Neuronal stem cell (in vitro differentiated cells): Measurements from ENCODE around the gene ZNF346.

ENCODE experiments used
- DNase-seq: peaks from one replicate; pipeline ENCODE4 v3.0.0-alpha.2; 2013; ENCODE audit warnings: low spot score
- H2AFZ ChIP-seq: one replicate; pipeline ENCODE4 v1.6.1; 2013; ENCODE audit warnings: mild to moderate bottlenecking, low read length, inconsistent platforms
- H2AK5ac ChIP-seq: 2 replicates; pipeline ENCODE4 v1.6.1; 2013; ENCODE audit warnings: low read depth, mild to moderate bottlenecking, inconsistent platforms, low read length, moderate library complexity, mixed read lengths
- H2BK120ac ChIP-seq: 2 replicates; pipeline ENCODE4 v1.6.1; 2013; ENCODE audit warnings: low read depth, mild to moderate bottlenecking, inconsistent platforms, low read length, moderate library complexity, mixed read lengths
- H2BK12ac ChIP-seq: one replicate; pipeline ENCODE4 v1.6.1; 2013; ENCODE audit warnings: low read length, inconsistent platforms
- H2BK15ac ChIP-seq: 2 replicates; pipeline ENCODE4 v1.6.1; 2013; ENCODE audit warnings: mild to moderate bottlenecking, low read length, inconsistent platforms, mixed read lengths
- H2BK5ac ChIP-seq: one replicate; pipeline ENCODE4 v1.6.1; 2013; ENCODE audit warnings: inconsistent platforms, mild to moderate bottlenecking, low read length, moderate library complexity
- H3K14ac ChIP-seq: one replicate; pipeline ENCODE4 v1.6.1; 2013; ENCODE audit warnings: low read length, inconsistent platforms
- H3K18ac ChIP-seq: 2 replicates; pipeline ENCODE4 v1.6.1; 2013; ENCODE audit warnings: low read length, inconsistent platforms
- H3K23ac ChIP-seq: 2 replicates; pipeline ENCODE4 v1.6.1; 2013; ENCODE audit warnings: low read depth, mild to moderate bottlenecking, mixed read lengths, low read length, inconsistent platforms; ENCODE audit not compliant: poor library complexity
- H3K27ac ChIP-seq: replicated peaks from 3 replicates; pipeline ENCODE4 v1.5.1; 2013; ENCODE audit warnings: low read length, inconsistent platforms
- H3K27me3 ChIP-seq, 3 experiments: 2 replicates each; pipeline ENCODE4 v1.6.1; 2013; ENCODE audit warnings: low read length in 3 of 3, mild to moderate bottlenecking in 2 of 3, inconsistent platforms in 1 of 3, low read depth in 1 of 3, mixed read lengths in 1 of 3, moderate library complexity in 1 of 3; ENCODE audit not compliant: control insufficient read depth in 3 of 3, insufficient read depth in 3 of 3
- H3K36me3 ChIP-seq, 2 donors: replicated peaks in 1 of 2; 2 replicates each; pipeline ENCODE4 v1.6.1; 2013; ENCODE audit warnings: low read length in 2 of 2; ENCODE audit not compliant: control insufficient read depth in 2 of 2, insufficient read depth in 2 of 2
- H3K4ac ChIP-seq: 2 replicates; pipeline ENCODE4 v1.6.1; 2013; ENCODE audit warnings: inconsistent platforms, mild to moderate bottlenecking, low read length, moderate library complexity
- H3K4me1 ChIP-seq, 2 donors: 1 replicate in 1 of 2; 2 replicates in 1 of 2; pipeline ENCODE4 v1.6.1; 2013; ENCODE audit warnings: low read length in 2 of 2, low read depth in 1 of 2; ENCODE audit not compliant: control insufficient read depth in 2 of 2, insufficient read depth in 1 of 2
- H3K4me2 ChIP-seq: one replicate; pipeline ENCODE4 v1.6.1; 2013; ENCODE audit warnings: mild to moderate bottlenecking, low read length, inconsistent platforms; ENCODE audit not compliant: insufficient read depth, poor library complexity, severe bottlenecking
- H3K4me3 ChIP-seq, 2 donors: 2 replicates each; pipeline ENCODE4 v1.5.1; 2013; ENCODE audit warnings: low read length in 2 of 2, mild to moderate bottlenecking in 2 of 2, inconsistent platforms in 1 of 2, moderate library complexity in 1 of 2
- H3K79me1 ChIP-seq: one replicate; pipeline ENCODE4 v1.6.1; 2013; ENCODE audit warnings: low read depth, mild to moderate bottlenecking, inconsistent platforms, low read length, moderate library complexity
- H3K9ac ChIP-seq: one replicate; pipeline ENCODE4 v1.6.1; 2013; ENCODE audit warnings: mild to moderate bottlenecking, low read depth, low read length, inconsistent platforms; ENCODE audit not compliant: poor library complexity
- H3K9me3 ChIP-seq, 2 donors: replicated peaks in 1 of 2; 2 replicates each; pipeline versions ENCODE3 to v1.6.1; 2013; ENCODE audit warnings: low read length in 2 of 2, mild to moderate bottlenecking in 2 of 2, inconsistent platforms in 1 of 2, low read depth in 1 of 2, mixed read lengths in 1 of 2, moderate library complexity in 1 of 2; ENCODE audit not compliant: control insufficient read depth in 2 of 2, insufficient read depth in 1 of 2
- H4K8ac ChIP-seq: one replicate; pipeline ENCODE4 v1.6.1; 2013; ENCODE audit warnings: low read depth, mild to moderate bottlenecking, inconsistent platforms, low read length, moderate library complexity
- H4K91ac ChIP-seq: one replicate; pipeline ENCODE4 v1.6.1; 2013; ENCODE audit warnings: low read length, low read depth, mild to moderate bottlenecking, inconsistent platforms; ENCODE audit not compliant: poor library complexity
- WGBS, 2 donors: extraction: QIAGEN DNeasy Blood & Tissue Kit; methylation state at CpG; one replicate each; pipeline ENCODE4 v1.1.7; 2013; ENCODE audit warnings: missing lambda C conversion rate in 2 of 2, mixed read lengths in 1 of 2; ENCODE audit not compliant: insufficient read length in 2 of 2, insufficient replicate concordance in 1 of 2; ENCODE audit errors: extremely low coverage in 2 of 2; 5-methylcytosine and 5-hydroxymethylcytosine counted together

Gene ZNF346

GRCh38 chr5:177087398-177088005, 65.0 kb downstream of the ZNF346 start:
- Histone ChIP-seq H3K9ac (peak overlapping the region; percentile 30), H3K4me2 (peak overlapping the region; percentile 67), H4K91ac (no peak overlapping the region), H4K8ac (no peak overlapping the region), H2AFZ (peak overlapping the region; percentile 85), H2BK12ac (peak overlapping the region; percentile 16), H3K4me3 (peak overlapping the region in 1 of 2 donors; percentile 88), H3K79me1 (peaks cover 2% of the 10 kb centered on the region), H2AK5ac (peak overlapping the region; percentile 95), H2BK15ac (no peak overlapping the region), H2BK5ac (no peak overlapping the region), H3K4ac (no peak overlapping the region), H3K36me3 (peaks cover 0 to 10% of the 10 kb centered on the region in 2 donors), H3K14ac (peak overlapping the region; percentile 90), H3K27me3 (peaks cover 0 to 60% (median 6%) of the 10 kb centered on the region in 3 experiments), H3K4me1 (peaks cover 4 to 16% of the 10 kb centered on the region in 2 donors), H3K9me3 (no peaks in the 10 kb centered on the region), H3K23ac (peak overlapping the region; percentile 99), H3K27ac (no peak overlapping the region), H3K18ac (peak overlapping the region; percentile 93), H2BK120ac (peak overlapping the region; percentile 74)
- WGBS, 2 donors = no CpG with 5 or more reads among the region's 23 CpGs
- DNase-seq = peak; percentile 36

DNA sequence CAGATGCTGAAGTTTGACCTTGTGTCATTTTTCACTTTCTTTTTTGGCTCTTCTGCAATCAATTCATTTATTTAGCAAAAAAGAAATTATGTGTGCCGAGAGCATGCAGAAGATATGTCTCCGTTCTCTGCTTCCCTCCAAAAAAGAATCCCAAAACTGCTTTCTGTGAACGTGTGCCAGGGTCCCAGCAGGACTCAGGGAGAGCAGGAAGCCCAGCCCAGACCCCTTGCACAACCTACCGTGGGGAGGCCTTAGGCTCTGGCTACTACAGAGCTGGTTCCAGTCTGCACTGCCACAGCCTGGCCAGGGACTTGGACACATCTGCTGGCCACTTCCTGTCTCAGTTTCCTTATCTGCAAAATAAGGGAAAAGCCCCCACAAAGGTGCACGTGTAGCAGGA, 66.6 kb downstream of the ZNF346 start:
- no peak overlapping the region for H2BK12ac ChIP-seq
- no peak for DNase-seq
- H3K4me3 ChIP-seq = no peak overlapping the region
- H3K36me3 ChIP-seq = peaks cover 0 to 14% of the 10 kb centered on the region in 2 donors
- H3K79me1 ChIP-seq = peaks cover 2% of the 10 kb centered on the region
- H3K27ac ChIP-seq = no peak overlapping the region
- no peak overlapping the region for H3K4me2 ChIP-seq
- no peaks in the 10 kb centered on the region for H3K9me3 ChIP-seq
- H2BK120ac ChIP-seq = no peak overlapping the region
- no peak overlapping the region for H4K91ac ChIP-seq
- H3K4ac ChIP-seq = no peak overlapping the region
- H3K4me1 ChIP-seq = peaks cover 4 to 16% of the 10 kb centered on the region in 2 donors
- H3K27me3 ChIP-seq = peaks cover 0 to 63% (median 6%) of the 10 kb centered on the region in 3 experiments
- no CpG with 5 or more reads among the region's 5 CpGs for WGBS, 2 donors
- H3K9ac ChIP-seq = no peak overlapping the region
- H3K23ac ChIP-seq = peak overlapping the region; percentile 50
- H2BK15ac ChIP-seq = no peak overlapping the region
- H2AFZ ChIP-seq = no peak overlapping the region
- peak overlapping the region; percentile 11 for H3K18ac ChIP-seq
- no peak overlapping the region for H2BK5ac ChIP-seq
- no peak overlapping the region for H4K8ac ChIP-seq
- H2AK5ac ChIP-seq = no peak overlapping the region
- no peak overlapping the region for H3K14ac ChIP-seq

DNA sequence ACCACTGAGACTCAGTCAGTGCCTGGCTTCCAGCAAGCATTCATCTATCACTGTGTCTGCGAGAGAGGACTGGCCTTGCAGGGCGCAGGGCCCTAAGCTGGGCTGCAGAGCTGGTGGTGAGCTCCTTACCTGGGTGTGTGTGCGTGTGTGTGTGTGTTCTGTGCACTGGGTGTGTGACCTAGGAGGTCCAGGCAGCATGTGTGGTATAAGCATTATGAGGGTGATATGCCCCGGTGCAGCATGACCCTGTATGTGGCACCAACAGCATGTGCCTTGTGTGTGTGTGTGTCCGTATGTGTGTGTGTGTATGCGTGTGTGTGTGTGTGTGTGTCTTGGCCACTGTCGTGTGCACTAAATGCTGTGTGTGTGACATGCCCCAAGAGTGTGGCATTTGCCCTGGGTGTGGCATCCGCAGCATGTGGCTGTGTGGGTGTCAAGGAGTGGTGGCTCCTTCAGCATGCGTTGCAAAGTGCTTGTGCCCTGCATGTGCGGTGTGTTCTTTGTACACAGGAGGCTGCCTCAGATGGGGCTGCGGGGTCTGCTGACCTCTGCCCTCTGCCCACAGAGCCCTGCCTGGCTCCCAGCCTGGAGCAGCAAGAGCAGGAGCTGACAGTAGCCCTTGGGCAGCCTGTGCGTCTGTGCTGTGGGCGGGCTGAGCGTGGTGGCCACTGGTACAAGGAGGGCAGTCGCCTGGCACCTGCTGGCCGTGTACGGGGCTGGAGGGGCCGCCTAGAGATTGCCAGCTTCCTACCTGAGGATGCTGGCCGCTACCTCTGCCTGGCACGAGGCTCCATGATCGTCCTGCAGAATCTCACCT, 67.5 kb downstream of the ZNF346 start:
- Histone ChIP-seq H3K36me3 (peaks cover 0 to 14% of the 10 kb centered on the region in 2 donors), H3K9ac (peak overlapping the region; percentile 45), H2BK12ac (no peak overlapping the region), H3K79me1 (peaks cover 2% of the 10 kb centered on the region), H4K91ac (peak overlapping the region; percentile 60), H2BK15ac (no peak overlapping the region), H3K23ac (peak overlapping the region; percentile 89), H3K4me1 (peaks cover 7 to 23% of the 10 kb centered on the region in 2 donors), H2BK5ac (peak overlapping the region; percentile 15), H3K18ac (no peak overlapping the region), H3K4me3 (peak overlapping the region in 1 of 2 donors; percentile 54), H4K8ac (no peak overlapping the region), H2BK120ac (no peak overlapping the region), H3K27me3 (peaks cover 0 to 63% (median 6%) of the 10 kb centered on the region in 3 experiments), H3K4me2 (no peak overlapping the region), H3K9me3 (no peaks in the 10 kb centered on the region), H3K4ac (no peak overlapping the region), H2AFZ (no peak overlapping the region), H2AK5ac (no peak overlapping the region), H3K14ac (peak overlapping the region; percentile 25), H3K27ac (no peak overlapping the region)
- no peak for DNase-seq
- WGBS, 2 donors = no CpG with 5 or more reads among the region's 21 CpGs

- Histone ChIP-seq H3K4me2 (no peak overlapping the region), H3K14ac (no peak overlapping the region), H3K4me1 (peaks cover 7 to 24% of the 10 kb centered on the region in 2 donors), H4K91ac (no peak overlapping the region), H3K9me3 (no peaks in the 10 kb centered on the region), H2BK120ac (no peak overlapping the region), H3K27me3 (peaks cover 0 to 60% (median 6%) of the 10 kb centered on the region in 3 experiments), H3K9ac (no peak overlapping the region), H3K27ac (no peak overlapping the region), H3K4me3 (no peak overlapping the region), H2BK15ac (no peak overlapping the region), H3K23ac (no peak overlapping the region), H3K18ac (no peak overlapping the region), H2AK5ac (no peak overlapping the region), H2AFZ (no peak overlapping the region), H3K4ac (no peak overlapping the region), H4K8ac (no peak overlapping the region), H3K79me1 (peaks cover 2% of the 10 kb centered on the region), H3K36me3 (peaks cover 0 to 14% of the 10 kb centered on the region in 2 donors), H2BK5ac (no peak overlapping the region), H2BK12ac (no peak overlapping the region)
- no peak for DNase-seq
- no CpG with 5 or more reads among the region's 13 CpGs for WGBS, 2 donors
These were observed 68.3 kb downstream of the ZNF346 start for GRCh38 chr5:177090813-177091212.
